ENCODE measurements around the gene ADRM1.

GRCh38 chr20:62350098-62350628 lies 47.4 kb downstream of the ADRM1 start:
- TF ChIP-seq, protein P1, sequence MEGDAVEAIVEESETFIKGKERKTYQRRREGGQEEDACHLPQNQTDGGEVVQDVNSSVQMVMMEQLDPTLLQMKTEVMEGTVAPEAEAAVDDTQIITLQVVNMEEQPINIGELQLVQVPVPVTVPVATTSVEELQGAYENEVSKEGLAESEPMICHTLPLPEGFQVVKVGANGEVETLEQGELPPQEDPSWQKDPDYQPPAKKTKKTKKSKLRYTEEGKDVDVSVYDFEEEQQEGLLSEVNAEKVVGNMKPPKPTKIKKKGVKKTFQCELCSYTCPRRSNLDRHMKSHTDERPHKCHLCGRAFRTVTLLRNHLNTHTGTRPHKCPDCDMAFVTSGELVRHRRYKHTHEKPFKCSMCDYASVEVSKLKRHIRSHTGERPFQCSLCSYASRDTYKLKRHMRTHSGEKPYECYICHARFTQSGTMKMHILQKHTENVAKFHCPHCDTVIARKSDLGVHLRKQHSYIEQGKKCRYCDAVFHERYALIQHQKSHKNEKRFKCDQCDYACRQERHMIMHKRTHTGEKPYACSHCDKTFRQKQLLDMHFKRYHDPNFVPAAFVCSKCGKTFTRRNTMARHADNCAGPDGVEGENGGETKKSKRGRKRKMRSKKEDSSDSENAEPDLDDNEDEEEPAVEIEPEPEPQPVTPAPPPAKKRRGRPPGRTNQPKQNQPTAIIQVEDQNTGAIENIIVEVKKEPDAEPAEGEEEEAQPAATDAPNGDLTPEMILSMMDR (IDR thresholded peaks at IDR 0.05; ENCODE audit: insufficient read depth, low read depth, low read length), result no peak
- no peak for TF ChIP-seq EZH2 (IDR thresholded peaks at IDR 0.05; ENCODE audit: insufficient read depth, low read length)

Measured in astrocyte (in vitro differentiated cells and primary cell).